GM23338 (cell line): ENCODE results near the gene ARRDC4. TPM values are rescaled to one million over a fixed set of nuclear protein-coding genes. Genes with fewer than 3 reads are reported as not detected.

ENCODE experiments used
- ATAC-seq: fragments of 200-7000 bp; cut with Tn5 transposase; 3 replicates; pipeline ENCODE4 v1.9.1; 2020
- DNase-seq: peaks from one replicate; pipeline ENCODE4 v3.0.0-alpha.2; 2015; ENCODE audit warnings: low spot score
- H2AFZ ChIP-seq: fragments of 200-600 bp; sonication (generic); 2 replicates; pipeline ENCODE4 v1.8.0; 2016; ENCODE audit warnings: antibody characterized with exemption, mild to moderate bottlenecking, moderate library complexity
- H3F3A ChIP-seq: fragments of 200-600 bp; sonication (generic); replicated peaks from 2 replicates; pipeline ENCODE4 v1.8.0; 2017; ENCODE audit warnings: antibody characterized with exemption, mixed run types, low read depth
- H3K27ac ChIP-seq: fragments of 200-600 bp; sonication (generic); 2 replicates; pipeline ENCODE4 v1.6.1; 2016; ENCODE audit warnings: low read depth
- H3K27me3 ChIP-seq: fragments of 200-600 bp; sonication (generic); 2 replicates; pipeline ENCODE4 v1.8.0; 2016; ENCODE audit warnings: mild to moderate bottlenecking, mixed run types, moderate library complexity; ENCODE audit not compliant: insufficient read depth
- H3K36me3 ChIP-seq: fragments of 200-600 bp; sonication (generic); 2 replicates; pipeline ENCODE4 v1.8.0; 2016; ENCODE audit warnings: mild to moderate bottlenecking; ENCODE audit not compliant: insufficient read depth
- H3K4me1 ChIP-seq: fragments of 200-600 bp; sonication (generic); 2 replicates; pipeline ENCODE4 v1.8.0; 2016; ENCODE audit warnings: mild to moderate bottlenecking, moderate library complexity; ENCODE audit not compliant: insufficient read depth
- H3K4me2 ChIP-seq: fragments of 200-600 bp; sonication (generic); 2 replicates; pipeline ENCODE4 v1.7.1; 2017; ENCODE audit warnings: mixed run types
- H3K4me3 ChIP-seq: fragments of 200-600 bp; sonication (generic); 2 replicates; pipeline ENCODE4 v1.6.1; 2016; ENCODE audit warnings: mixed run types
- H3K79me2 ChIP-seq: fragments of 200-600 bp; sonication (generic); replicated peaks from 2 replicates; pipeline ENCODE4 v1.8.0; 2017; ENCODE audit warnings: mild to moderate bottlenecking; ENCODE audit not compliant: insufficient read depth
- H3K9me2 ChIP-seq: fragments of 200-600 bp; sonication (generic); 2 replicates; pipeline ENCODE4 v1.8.0; 2017; ENCODE audit not compliant: insufficient read depth
- H4K20me1 ChIP-seq: fragments of 200-600 bp; sonication (generic); replicated peaks from 2 replicates; pipeline ENCODE4 v1.8.0; 2017; ENCODE audit warnings: mild to moderate bottlenecking; ENCODE audit not compliant: insufficient read depth
- H3K27ac Mint-ChIP-seq: 2 replicates; pipeline ENCODE4 v1.8.0; 2020; ENCODE audit warnings: inconsistent platforms, mild to moderate bottlenecking, moderate library complexity, mixed read lengths
- H3K27me3 Mint-ChIP-seq: 3 replicates; pipeline ENCODE4 v1.8.0; 2022; ENCODE audit warnings: low read depth, mild to moderate bottlenecking, moderate library complexity, mixed read lengths, inconsistent platforms; ENCODE audit not compliant: insufficient read depth, poor library complexity
- H3K36me3 Mint-ChIP-seq: 3 replicates; pipeline ENCODE4 v1.8.0; 2021; ENCODE audit warnings: low read depth, mild to moderate bottlenecking, inconsistent platforms, moderate library complexity, mixed read lengths
- H3K4me1 Mint-ChIP-seq: 3 replicates; pipeline ENCODE4 v1.8.0; 2020; ENCODE audit warnings: mild to moderate bottlenecking, inconsistent platforms, mixed read lengths
- H3K4me3 Mint-ChIP-seq: 3 replicates; pipeline ENCODE4 v1.8.0; 2021; ENCODE audit warnings: moderate library complexity, mild to moderate bottlenecking, inconsistent platforms, mixed read lengths
- H3K9me3 Mint-ChIP-seq: 3 replicates; pipeline ENCODE4 v1.8.0; 2020; ENCODE audit warnings: moderate library complexity, mild to moderate bottlenecking, inconsistent platforms, mixed read lengths
- CREB1 ChIP-seq: fragments of 250-450 bp; sonication (Bioruptor Pico); IDR thresholded peaks from 2 replicates; pipeline ENCODE4 v1.5.0; 2020; ENCODE audit warnings: low read depth, mild to moderate bottlenecking, moderate library complexity
- ETS1 ChIP-seq: IDR thresholded peaks from 2 replicates; pipeline ENCODE4 v1.6.1; 2016; ENCODE audit warnings: antibody characterized with exemption
- EZH2 ChIP-seq: fragments of 200-600 bp; sonication (generic); IDR thresholded peaks from one replicate; pipeline ENCODE4 v1.8.0; 2017; ENCODE audit warnings: antibody characterized with exemption, mild to moderate bottlenecking, low read depth; ENCODE audit not compliant: unreplicated experiment
- EZH2phosphoT487 ChIP-seq: fragments of 200-600 bp; sonication (generic); IDR thresholded peaks from one replicate; pipeline ENCODE4 v1.8.1; 2018; ENCODE audit warnings: antibody characterized with exemption; ENCODE audit not compliant: unreplicated experiment
- JUNB ChIP-seq: IDR thresholded peaks from one replicate; pipeline ENCODE4 v1.6.1; 2016; ENCODE audit warnings: antibody characterized with exemption; ENCODE audit not compliant: unreplicated experiment
- NANOG ChIP-seq: IDR thresholded peaks from 2 replicates; pipeline ENCODE4 v1.6.1; 2016; ENCODE audit warnings: antibody characterized with exemption, borderline replicate concordance
- POLR2AphosphoS5 ChIP-seq: IDR thresholded peaks from 2 replicates; pipeline ENCODE4 v1.6.1; 2016; ENCODE audit warnings: antibody characterized with exemption, low read depth
- REST ChIP-seq: IDR thresholded peaks from one replicate; pipeline ENCODE4 v1.6.1; 2018; ENCODE audit warnings: antibody characterized with exemption; ENCODE audit not compliant: unreplicated experiment
- STAT1 ChIP-seq: IDR thresholded peaks from one replicate; pipeline ENCODE4 v1.6.1; 2016; ENCODE audit warnings: antibody characterized with exemption; ENCODE audit not compliant: unreplicated experiment
- ZNF114 ChIP-seq: fragments of 250-450 bp; sonication (Bioruptor Pico); IDR thresholded peaks from 2 replicates; pipeline ENCODE4 v1.5.0; 2020; ENCODE audit warnings: mild to moderate bottlenecking, moderate library complexity
- ZNF331 ChIP-seq: fragments of 250-450 bp; sonication (Bioruptor Pico); IDR thresholded peaks from 2 replicates; pipeline ENCODE4 v1.5.0; 2020; ENCODE audit warnings: low read depth, mild to moderate bottlenecking, moderate library complexity
- ZNF462 ChIP-seq: fragments of 250-450 bp; sonication (Bioruptor Pico); IDR thresholded peaks from 2 replicates; pipeline ENCODE4 v1.5.0; 2020; ENCODE audit warnings: mild to moderate bottlenecking, moderate library complexity
- polyA plus RNA-seq: library from polyadenylated mRNA; unstranded; fragments of >200 nt; fragmentation: Nextera tagmentation; extraction: Ambion mirVana; gene quantifications from 2 replicates; pipeline ENCODE4 v1.2.1, GENCODE V29; 2016
- total RNA-seq: library from RNA; depleted of rRNA; stranded (reverse); fragments of >200 nt; shearing (Covaris generic); gene quantifications from 2 replicates; pipeline ENCODE4 v1.2.3, GENCODE V29; 2014
- TF ChIP-seq, protein P1 (sequence below), 2 experiments: fragments of 200-600 bp in 1 of 2; sonication (generic) in 1 of 2; conservative IDR thresholded peaks; 2 replicates each; pipeline versions ENCODE4 v1.5.1 to v1.6.1; 2016 to 2017; ENCODE audit warnings: antibody characterized with exemption in 2 of 2, low read depth in 2 of 2, mild to moderate bottlenecking in 2 of 2, moderate library complexity in 1 of 2

The ARRDC4 gene
- total and polyA plus RNA-seq, 2 experiments from 2014 or later: 2.0 to 6.9 TPM

GRCh38 chr15:97976129-97976528 lies 15.6 kb downstream of the ARRDC4 start:
- Histone ChIP-seq H3K4me1 (no peaks in the 10 kb centered on the region), H3K4me2 (no peak overlapping the region), H3K27me3 (no peaks in the 10 kb centered on the region), H3K79me2 (no peaks in the 10 kb centered on the region), H3K4me3 (no peak overlapping the region), H3K9me2 (no peaks in the 10 kb centered on the region), H3K36me3 (0 out of 2 replicates have a peak, but pooled peaks cover 5% of the 10 kb centered on the region), H3K27ac (no peak overlapping the region), H3F3A (no peaks in the 10 kb centered on the region), H2AFZ (no peak overlapping the region), H4K20me1 (no peaks in the 10 kb centered on the region; the same call in 1 of the 2 replicates)
- H3K4me3 Mint-ChIP-seq: no peak overlapping the region
- H3K27ac Mint-ChIP-seq: no peak overlapping the region
- H3K27me3 Mint-ChIP-seq: no peaks in the 10 kb centered on the region
- TF ChIP-seq NANOG: no peak
- TF ChIP-seq STAT1: no peak
- TF ChIP-seq POLR2AphosphoS5: no peak
- no peak for TF ChIP-seq JUNB
- TF ChIP-seq, protein P1, sequence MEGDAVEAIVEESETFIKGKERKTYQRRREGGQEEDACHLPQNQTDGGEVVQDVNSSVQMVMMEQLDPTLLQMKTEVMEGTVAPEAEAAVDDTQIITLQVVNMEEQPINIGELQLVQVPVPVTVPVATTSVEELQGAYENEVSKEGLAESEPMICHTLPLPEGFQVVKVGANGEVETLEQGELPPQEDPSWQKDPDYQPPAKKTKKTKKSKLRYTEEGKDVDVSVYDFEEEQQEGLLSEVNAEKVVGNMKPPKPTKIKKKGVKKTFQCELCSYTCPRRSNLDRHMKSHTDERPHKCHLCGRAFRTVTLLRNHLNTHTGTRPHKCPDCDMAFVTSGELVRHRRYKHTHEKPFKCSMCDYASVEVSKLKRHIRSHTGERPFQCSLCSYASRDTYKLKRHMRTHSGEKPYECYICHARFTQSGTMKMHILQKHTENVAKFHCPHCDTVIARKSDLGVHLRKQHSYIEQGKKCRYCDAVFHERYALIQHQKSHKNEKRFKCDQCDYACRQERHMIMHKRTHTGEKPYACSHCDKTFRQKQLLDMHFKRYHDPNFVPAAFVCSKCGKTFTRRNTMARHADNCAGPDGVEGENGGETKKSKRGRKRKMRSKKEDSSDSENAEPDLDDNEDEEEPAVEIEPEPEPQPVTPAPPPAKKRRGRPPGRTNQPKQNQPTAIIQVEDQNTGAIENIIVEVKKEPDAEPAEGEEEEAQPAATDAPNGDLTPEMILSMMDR (conservative IDR thresholded peaks at IDR 0.05; ENCODE audit: low read depth in 2 of 2): no peak
- no peak for TF ChIP-seq ETS1
- no peak for TF ChIP-seq REST
- no peak for TF ChIP-seq CREB1 (CRISPR knock-in tag)
- TF ChIP-seq EZH2phosphoT487: no peak
- TF ChIP-seq ZNF114: no peak
- TF ChIP-seq ZNF462 (CRISPR knock-in tag): no peak
- no peak for TF ChIP-seq ZNF331 (CRISPR knock-in tag)
- TF ChIP-seq EZH2: no peak
- no peak for ATAC-seq
- no peaks in the 10 kb centered on the region for H3K9me3 Mint-ChIP-seq
- H3K36me3 Mint-ChIP-seq: peaks cover 7% of the 10 kb centered on the region; the same call in 2 of the 3 replicates
- H3K4me1 Mint-ChIP-seq: no peaks in the 10 kb centered on the region; the same call in 2 of the 3 replicates
- no peak for DNase-seq
